ENCODE data around the gene ITGA2. TPM values are rescaled to one million over a fixed set of nuclear protein-coding genes. Genes with fewer than 3 reads are reported as not detected.

ITGA2 gene
- polyA plus RNA-seq, 4 donors: 23.4 to 29.0 (median 25.5) TPM

DNA sequence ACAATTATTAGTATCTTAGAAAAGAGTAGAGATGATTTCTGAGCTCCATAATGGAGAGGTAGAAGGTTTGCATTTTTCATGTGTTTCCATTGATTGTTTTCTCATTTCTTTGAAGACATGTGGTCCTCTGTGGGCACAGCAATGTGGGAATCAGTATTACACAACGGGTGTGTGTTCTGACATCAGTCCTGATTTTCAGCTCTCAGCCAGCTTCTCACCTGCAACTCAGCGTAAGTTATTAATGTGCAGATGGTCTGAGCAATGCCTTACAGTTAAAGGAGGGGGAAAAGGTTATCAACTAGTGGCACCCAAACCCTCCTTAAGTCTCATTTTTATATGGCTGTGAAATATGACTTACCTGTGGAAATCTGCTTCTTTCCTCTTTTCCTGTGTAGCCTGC, 59.1 kb downstream of the ITGA2 start:
- no peak for DNase-seq (ENCODE audit: low read depth in 4 of 4, low spot score in 2 of 4)

DNA sequence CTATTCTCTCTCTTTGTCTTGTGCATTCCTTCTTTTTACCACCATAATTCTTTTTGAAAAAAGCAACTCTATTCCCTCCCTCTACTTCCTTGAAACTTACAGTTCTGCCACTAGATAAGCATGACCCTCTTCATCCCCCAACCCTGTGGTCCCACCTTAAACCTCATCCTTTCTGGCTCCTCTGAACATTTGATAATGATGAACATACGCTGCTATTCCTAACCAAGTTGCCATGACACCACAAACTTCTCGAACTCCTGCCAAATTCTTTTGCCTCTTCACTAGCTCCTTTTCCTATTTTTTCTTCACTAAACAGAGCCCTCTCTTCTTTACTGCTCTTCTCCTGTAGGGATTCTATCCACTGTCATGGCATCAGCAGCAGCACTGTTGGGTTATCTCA, 63.3 kb downstream of the ITGA2 start:
- no peak for DNase-seq (ENCODE audit: low read depth in 4 of 4, low spot score in 2 of 4)

DNA sequence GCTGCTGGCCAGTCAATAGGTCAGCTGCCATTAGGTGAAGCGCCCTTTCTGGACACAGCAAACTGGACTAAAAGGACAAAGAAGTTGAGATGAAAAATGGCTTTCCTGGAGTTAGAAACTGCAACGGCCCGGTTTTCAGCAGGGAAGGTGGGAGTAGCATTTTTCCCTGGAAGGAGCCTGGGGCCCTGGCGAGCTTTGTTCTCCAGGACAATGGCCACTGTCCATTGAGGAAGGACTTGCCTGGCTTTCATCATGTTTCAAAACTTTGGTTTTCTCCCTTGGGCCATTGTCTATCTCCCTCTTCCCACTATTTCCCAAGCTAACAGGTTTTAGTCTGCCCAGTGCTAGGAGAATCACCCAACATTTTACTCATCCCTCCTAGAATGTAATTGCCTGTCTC, 64.2 kb downstream of the ITGA2 start:
- DNase-seq (ENCODE audit: low read depth in 4 of 4, low spot score in 2 of 4): no peak

DNA sequence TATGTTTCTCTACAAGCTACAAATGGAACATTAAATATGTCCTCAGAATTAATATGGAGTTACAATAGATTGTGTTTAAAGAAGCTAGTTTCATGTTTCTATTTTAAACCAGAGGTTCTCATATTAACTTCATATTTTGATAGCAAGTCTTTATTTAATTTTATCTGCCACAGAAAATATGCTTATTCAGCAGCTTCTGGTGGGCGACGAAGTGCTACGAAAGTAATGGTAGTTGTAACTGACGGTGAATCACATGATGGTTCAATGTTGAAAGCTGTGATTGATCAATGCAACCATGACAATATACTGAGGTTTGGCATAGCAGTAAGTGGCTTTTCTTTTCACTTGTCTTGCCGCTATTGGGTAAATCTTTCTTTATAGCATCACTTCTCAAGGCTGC, 66.2 kb downstream of the ITGA2 start:
- no peak for DNase-seq (ENCODE audit: low read depth in 4 of 4, low spot score in 2 of 4)

DNA sequence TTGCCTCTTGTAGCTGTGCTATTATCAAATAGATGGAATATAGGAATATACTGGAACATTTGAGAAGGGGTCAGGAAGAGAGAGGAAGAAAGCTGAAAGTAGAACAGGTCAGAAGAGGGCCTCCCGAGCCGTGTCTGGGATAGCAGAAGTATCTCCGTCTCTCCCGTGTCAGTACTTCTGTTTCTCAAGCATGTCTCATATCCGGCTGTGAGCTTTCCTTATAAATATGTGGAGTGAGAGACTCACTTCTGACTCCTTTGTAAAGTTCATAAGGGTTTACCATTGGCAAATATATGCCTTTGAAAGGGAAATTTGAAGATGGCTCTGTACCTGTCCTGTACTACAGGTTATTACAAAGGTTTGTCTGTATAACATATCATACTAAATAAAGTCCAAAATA, 70.1 kb downstream of the ITGA2 start:
- no peak for DNase-seq (ENCODE audit: low read depth in 4 of 4, low spot score in 2 of 4)

DNA sequence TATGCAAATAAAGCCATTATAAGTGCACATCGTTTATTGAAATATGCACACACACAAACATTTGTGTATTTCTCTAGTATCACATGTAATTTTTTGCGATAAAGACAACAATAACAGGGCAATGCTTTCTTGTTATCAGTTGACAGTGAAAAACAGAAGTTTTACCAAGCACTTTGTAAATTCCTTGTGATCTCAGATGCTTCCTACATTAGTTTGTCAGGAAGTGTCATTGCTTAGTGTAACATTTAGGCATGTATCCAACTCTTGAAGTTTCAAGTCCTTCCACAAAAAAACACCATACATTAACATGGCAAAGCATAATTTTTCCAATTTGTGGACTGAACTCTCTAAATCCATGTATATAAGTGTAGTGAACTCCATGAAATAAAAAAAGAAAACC, 74.0 kb downstream of the ITGA2 start:
- DNase-seq (ENCODE audit: low read depth in 4 of 4, low spot score in 2 of 4): no peak

DNA sequence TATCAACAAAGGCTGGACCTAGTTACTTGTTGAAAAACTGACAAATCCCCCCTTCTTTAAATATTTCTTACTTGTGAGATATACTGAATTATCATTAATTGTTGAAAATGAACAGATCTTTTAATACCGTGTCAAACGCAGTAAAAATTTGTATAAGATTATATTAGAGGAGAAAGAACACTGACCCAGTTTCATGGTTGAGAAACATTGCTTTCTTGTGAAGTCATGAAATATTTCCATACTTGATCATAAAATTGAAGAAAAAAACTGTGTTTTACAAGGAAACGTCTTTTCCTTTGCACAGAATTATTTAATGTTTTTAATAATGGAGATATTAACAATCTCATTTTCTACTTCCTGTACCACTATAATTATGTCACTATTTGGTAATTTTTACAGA, 74.6 kb downstream of the ITGA2 start:
- DNase-seq (ENCODE audit: low read depth in 4 of 4, low spot score in 2 of 4): no peak

DNA sequence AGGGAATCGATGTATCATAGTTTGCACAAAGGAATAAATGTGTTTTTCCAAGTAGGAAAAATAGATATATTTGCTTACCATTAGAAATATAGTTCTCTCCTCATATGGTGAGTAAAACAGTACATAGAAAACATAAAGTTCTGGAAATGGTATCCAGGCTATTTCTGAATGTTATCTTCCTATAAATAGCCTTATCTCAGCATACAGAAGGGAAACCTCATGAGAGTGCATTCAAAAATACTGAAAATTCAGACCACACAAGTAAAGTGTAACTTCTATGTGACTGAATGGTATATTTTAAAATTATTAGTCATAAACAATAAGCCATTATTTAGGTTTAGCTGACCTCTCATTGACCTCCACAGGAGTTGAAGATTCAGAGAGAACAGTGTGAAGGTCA, 76.9 kb downstream of the ITGA2 start:
- no peak for DNase-seq (ENCODE audit: low read depth in 4 of 4, low spot score in 2 of 4)

DNA sequence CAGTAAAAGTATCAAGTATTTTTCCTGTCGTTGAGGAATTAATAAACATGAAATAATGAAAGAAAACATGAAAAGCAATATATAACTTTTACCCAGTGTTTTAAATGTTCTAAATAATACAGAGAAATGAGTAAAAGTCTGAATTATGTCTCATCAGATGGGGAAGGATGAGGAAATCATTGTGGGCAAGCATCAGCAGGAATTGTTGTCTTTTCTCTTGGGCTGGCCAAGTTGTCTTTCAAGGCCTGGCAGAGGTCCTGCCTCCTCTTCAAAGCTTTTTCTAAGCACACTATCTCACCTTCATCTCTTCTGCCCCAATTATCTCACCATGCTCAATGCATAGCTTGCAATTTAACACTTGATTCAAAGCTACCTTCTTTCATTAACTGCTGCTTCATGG, 78.5 kb downstream of the ITGA2 start:
- no peak for DNase-seq (ENCODE audit: low read depth in 4 of 4, low spot score in 2 of 4)

DNA sequence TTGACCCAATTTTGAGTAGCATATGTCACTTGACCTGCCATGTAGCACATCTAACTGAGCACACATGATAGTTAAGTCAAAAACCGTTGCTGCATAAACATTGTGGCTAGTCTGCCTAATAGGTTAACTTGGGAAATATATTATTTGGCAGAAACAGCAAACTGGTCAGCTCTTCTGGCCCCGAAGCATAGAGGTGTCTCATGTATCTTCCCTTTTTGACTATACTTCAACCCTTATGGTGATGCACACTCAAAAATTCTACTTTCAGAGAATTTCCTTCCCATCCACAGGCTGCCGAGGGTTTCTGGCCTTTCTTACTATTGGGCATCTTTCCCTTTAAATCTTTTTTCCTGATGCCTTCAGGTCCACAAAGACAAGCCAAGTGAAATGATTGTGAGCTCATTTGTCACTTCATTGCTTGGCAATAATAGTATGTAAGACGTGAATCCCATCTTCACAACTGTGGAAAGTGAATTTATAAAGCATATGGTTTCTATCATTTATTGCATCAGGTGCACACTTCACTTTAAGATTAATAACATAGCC, 79.2 kb downstream of the ITGA2 start:
- no peak for DNase-seq (ENCODE audit: low read depth in 4 of 4, low spot score in 2 of 4)

DNA sequence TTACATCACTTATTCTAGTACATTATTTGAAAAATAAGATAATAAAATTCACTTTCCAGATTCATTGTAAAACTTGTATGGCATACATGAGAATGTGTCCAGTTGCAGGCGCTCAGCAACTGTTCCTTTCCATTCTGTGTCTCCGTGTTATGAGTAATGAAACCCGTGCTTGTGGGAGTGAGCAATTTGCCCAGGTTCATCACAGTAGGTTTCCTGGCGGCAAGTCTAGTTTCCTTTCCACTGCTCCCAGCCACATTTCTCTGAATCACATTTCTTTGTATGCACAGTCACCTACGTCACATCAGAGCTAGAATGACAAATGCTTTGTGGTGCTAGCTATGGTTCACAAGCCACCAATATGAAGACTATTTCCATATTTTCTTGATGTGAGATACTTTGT, 80.5 kb downstream of the ITGA2 start:
- DNase-seq (ENCODE audit: low read depth in 4 of 4, low spot score in 2 of 4): no peak

DNA sequence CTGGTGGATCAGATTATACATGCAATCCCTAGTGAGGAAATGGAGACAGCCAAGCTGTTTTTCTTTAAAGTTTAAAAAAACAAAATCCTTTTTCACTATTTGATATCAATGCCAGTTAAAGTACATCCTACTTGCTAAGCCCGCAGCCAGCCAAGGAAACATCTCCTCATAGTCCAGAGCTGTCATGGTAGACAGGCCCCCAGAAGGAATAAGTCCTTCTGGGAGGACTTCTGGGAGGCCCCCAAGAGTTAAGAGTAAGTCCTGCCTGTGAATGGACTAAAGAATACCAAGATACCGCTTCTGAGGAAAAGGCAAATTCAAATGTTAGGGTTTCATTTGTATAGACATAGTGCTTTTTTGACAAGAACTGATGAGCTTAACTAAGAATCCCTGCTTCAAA, 82.1 kb downstream of the ITGA2 start:
- no peak for DNase-seq (ENCODE audit: low read depth in 4 of 4, low spot score in 2 of 4)

DNA sequence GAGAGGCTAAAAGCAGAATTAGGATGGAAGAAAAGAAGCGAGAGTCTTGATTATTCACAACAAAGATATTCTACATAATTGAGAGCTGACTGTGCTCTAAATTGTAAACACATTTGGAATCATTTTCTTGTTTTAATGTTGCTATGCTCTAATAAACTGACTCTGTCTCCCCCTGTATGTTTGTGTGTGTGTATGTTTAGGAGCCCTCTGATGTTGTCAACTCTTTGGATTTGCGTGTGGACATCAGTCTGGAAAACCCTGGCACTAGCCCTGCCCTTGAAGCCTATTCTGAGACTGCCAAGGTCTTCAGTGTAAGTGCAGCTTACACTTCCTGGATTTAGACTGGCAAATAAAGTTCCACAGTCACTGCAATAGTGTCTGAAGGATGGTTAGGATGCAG, 82.6 kb downstream of the ITGA2 start:
- DNase-seq (ENCODE audit: low read depth in 4 of 4, low spot score in 2 of 4): no peak

DNA sequence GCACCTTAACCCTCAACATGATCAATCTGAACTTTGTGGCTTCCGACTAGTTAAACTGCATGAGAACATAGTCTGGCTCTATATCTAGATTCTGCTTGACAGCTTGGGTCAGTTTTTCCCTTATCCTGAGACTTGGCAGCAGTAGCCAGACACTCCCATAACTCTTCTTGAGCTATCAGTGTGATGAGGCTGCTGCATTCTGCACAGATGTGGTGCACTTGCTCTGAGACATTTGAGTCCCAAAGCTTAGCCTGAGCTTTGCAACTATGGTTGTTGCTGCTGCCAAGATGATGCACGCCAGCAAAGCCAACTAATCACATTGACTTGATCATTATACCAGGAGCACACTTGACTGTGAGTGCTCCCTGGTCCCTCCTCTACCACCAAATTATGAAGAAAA, 84.2 kb downstream of the ITGA2 start:
- no peak for DNase-seq (ENCODE audit: low read depth in 4 of 4, low spot score in 2 of 4)

DNA sequence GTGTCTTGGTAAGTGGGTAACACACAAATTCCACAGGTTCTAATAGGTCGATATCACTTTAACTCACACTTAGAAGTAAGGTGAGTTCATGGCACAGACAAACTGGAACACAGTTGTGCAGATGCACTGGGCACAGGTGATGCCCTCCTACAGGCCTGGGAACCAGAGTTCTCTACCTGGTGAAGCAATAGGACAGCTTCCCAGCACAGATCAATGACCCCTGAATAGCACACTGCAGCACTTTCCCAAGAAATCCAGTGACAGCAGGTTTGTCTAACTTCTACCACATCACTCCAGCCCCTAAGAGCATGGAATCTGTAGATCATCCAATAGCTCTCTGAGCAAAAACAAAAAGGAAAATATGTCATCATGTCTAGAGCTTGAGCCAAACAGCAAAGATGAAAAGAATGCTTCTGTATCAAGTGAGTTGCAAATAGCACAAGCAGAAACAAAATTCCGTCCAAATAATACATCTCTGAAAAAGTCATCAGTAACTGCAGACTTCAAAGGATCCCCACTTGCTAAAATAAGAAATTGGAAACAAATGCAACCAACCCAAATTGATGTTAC, 86.9 kb downstream of the ITGA2 start:
- no peak for DNase-seq (ENCODE audit: low read depth in 4 of 4, low spot score in 2 of 4)

DNA sequence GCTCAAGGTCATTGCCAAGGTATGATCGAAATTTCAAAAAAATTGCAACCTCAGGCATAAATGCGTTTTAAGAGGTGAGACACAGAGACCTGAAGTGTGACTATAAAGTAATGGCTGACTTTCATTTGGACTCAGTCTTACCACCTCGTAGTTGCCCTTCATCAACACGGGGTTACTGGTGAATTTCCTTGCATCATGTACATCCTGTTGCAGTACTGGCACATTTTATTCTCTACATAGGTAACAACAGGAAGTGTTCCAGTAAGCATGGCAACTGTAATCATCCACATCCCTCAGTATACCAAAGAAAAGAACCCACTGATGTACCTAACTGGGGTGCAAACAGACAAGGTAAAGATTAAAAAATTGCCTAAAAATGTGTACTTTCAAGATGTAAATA, 91.1 kb downstream of the ITGA2 start:
- DNase-seq (ENCODE audit: low read depth in 4 of 4, low spot score in 2 of 4): no peak

DNA sequence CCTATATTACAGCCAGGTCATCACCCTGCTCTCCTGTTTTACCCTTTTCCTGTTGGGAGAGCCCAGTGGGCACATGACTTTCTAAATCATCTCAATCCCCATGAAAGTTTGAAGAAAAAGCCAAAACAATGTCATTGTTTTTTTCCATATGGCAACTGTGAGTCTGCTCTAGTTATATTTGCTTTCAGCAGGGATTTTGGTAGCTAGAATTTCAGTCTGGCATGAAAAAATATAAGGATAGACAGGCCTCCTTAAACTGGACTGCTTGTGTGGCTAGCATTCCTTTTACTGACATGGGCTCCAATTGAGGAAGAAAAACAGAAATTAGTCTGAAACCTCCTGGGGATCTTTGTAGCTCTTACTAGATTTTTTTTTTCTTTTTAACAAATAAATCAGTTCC, 94.8 kb downstream of the ITGA2 start:
- no peak for DNase-seq (ENCODE audit: low read depth in 4 of 4, low spot score in 2 of 4)

DNA sequence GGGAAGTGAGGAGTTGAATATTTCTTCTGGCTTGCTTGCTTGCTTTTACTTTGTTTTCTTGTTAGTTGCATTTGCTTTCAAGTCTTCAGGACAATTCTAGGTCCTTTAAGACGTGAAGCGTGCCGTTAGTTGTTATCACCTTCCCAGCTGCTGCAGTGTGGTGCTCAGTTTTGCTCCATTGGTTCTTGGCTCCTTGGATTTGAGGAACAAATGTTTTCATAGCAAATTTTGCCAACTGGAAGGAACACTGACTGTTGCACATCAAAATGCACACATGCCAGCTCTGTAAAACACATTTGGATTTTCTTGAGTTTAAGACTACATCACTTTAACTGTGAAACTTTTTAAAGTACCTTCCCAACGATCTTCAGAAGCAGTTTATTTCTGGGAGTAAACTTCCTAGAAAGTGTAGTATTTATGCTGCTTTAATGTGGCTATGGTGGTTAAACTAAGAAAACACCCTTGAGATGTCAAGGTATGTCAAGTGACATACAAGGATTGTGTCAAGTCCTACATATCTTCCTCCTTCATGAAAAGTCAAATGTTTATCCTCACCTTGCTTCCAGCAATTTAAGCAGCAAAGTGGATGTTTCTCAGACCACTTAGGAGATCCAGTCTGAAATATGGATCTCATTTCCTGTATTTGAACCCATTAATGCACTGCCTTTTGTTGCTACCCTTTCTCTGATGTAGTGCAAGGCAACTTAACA, 95.5 kb downstream of the ITGA2 start:
- DNase-seq (ENCODE audit: low read depth in 4 of 4, low spot score in 2 of 4): no peak

DNA sequence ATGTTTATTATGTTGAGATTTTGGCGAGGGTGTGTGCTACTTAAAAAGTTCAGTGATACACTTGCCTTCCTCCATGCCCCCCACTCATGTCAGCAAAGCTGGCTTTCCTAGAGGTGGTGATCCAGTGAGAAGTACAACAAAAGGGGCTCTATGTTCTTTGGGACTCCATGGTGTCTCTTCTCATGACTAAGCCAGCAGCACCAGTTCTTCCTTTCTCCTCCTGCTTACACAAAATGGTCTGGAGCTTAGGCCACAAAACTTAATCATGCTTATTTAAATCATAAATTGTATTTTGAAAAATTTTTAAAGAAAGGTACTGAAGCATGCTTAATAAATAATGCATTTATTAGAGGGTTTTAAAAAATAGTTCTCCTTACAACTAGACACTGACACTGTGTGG, 98.0 kb downstream of the ITGA2 start:
- no peak for DNase-seq (ENCODE audit: low read depth in 4 of 4, low spot score in 2 of 4)

DNA sequence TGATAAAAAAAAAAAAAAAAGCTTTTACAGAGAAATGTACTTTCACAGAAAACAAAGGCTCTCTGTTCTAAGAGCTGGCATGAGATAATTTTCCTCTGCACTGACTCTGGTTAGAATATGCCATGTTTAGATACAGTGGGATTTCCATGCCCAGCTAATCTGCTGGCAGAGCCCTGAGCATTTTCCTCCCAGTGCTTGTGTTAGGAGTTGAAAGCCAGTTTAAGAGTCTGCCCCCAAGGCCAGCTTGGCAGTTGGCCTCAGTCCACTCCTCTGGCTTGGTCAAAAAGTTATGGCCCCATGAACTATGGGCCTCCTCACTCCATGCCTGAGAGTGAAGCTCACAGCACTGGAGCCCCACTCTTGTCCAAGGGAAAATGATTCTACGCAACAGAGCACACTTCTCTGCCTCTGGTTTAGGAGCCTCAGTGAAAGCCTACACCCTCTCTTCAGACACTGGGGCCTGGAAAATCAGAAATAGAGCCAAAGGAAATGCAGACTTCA, 98.5 kb downstream of the ITGA2 start:
- no peak for DNase-seq (ENCODE audit: low read depth in 4 of 4, low spot score in 2 of 4)

DNA sequence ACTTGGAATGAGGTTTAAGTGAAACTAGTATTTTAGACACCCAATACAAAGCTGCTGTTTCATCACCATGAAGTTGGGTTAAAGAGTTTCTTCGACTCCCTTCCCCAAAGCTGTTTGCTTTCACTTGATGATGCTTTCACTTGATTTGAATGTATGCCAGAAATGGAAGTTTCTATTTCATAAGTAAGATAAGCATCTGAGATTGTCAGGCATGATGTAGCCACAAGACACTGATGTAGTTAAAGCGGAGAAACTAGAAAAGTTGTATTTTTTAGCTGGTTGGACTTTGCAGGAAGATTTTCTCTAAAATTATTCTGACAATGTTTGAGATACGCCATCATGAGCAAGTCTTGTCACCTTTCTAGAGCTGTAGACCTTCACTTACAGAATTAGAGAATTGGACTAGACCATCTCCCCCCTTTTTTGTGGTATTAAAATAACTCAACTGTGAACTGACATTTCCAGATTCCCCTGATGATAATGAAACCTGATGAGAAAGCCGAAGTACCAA, 100.4 kb downstream of the ITGA2 start:
- DNase-seq (ENCODE audit: low read depth in 4 of 4, low spot score in 2 of 4): no peak

DNA sequence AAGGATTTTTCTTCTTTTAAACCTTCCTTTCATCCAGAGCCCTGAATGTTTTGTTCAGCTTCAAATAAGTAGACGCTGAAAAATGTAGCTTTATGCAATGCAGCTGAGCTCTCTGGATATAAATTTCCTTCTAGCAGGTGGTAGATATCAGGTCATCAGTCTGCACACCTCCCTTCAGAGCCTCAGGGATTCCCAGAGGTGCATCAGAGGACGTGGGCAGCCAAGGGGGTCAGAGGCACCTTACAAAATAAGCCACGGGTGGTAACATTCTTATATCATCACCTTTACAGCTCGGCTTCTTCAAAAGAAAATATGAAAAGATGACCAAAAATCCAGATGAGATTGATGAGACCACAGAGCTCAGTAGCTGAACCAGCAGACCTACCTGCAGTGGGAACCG, 101.1 kb downstream of the ITGA2 start:
- DNase-seq (ENCODE audit: low read depth in 4 of 4, low spot score in 2 of 4): no peak

All from left renal cortex interstitium (tissue), 4 donors.